Osteocyte (in vitro differentiated cells): ENCODE data around the gene EBF4. TPM values are rescaled to one million over a fixed set of nuclear protein-coding genes. Genes with fewer than 3 reads are reported as not detected.
A peak's percentile ranks its signal among the peaks of the same experiment; 100 is the strongest.

Experiments used
- DNase-seq: peaks from one replicate; pipeline ENCODE4 v3.0.0; 2021; ENCODE audit warnings: mixed read lengths; ENCODE audit not compliant: unreplicated experiment; ENCODE audit errors: extremely low spot score
- H3K27ac Mint-ChIP-seq: one replicate; pipeline ENCODE4 v1.8.0; 2021; ENCODE audit warnings: mild to moderate bottlenecking, mixed read lengths; ENCODE audit not compliant: unreplicated experiment
- H3K27me3 Mint-ChIP-seq: one replicate; pipeline ENCODE4 v1.8.0; 2021; ENCODE audit warnings: mixed read lengths; ENCODE audit not compliant: unreplicated experiment
- H3K36me3 Mint-ChIP-seq: one replicate; pipeline ENCODE4 v1.8.0; 2021; ENCODE audit warnings: mixed read lengths; ENCODE audit not compliant: unreplicated experiment
- H3K4me1 Mint-ChIP-seq: one replicate; pipeline ENCODE4 v1.8.0; 2021; ENCODE audit warnings: mixed read lengths; ENCODE audit not compliant: unreplicated experiment
- H3K4me3 Mint-ChIP-seq: one replicate; pipeline ENCODE4 v1.8.0; 2021; ENCODE audit warnings: mild to moderate bottlenecking, moderate library complexity, mixed read lengths; ENCODE audit not compliant: unreplicated experiment
- H3K9me3 Mint-ChIP-seq: one replicate; pipeline ENCODE4 v1.8.0; 2021; ENCODE audit warnings: mixed read lengths; ENCODE audit not compliant: unreplicated experiment
- CTCF ChIP-seq: fragments of 200-600 bp; sonication (generic); IDR thresholded peaks from 2 replicates; pipeline ENCODE4 v1.5.0; 2021; ENCODE audit warnings: antibody characterized with exemption, mild to moderate bottlenecking, moderate library complexity
- total RNA-seq: library from RNA; stranded (reverse); gene quantifications from 2 replicates; pipeline ENCODE4 v1.2.1, GENCODE V29; 2021

Gene EBF4
- total RNA-seq, 1 donor from 2014 or later = 12.8 TPM

DNA sequence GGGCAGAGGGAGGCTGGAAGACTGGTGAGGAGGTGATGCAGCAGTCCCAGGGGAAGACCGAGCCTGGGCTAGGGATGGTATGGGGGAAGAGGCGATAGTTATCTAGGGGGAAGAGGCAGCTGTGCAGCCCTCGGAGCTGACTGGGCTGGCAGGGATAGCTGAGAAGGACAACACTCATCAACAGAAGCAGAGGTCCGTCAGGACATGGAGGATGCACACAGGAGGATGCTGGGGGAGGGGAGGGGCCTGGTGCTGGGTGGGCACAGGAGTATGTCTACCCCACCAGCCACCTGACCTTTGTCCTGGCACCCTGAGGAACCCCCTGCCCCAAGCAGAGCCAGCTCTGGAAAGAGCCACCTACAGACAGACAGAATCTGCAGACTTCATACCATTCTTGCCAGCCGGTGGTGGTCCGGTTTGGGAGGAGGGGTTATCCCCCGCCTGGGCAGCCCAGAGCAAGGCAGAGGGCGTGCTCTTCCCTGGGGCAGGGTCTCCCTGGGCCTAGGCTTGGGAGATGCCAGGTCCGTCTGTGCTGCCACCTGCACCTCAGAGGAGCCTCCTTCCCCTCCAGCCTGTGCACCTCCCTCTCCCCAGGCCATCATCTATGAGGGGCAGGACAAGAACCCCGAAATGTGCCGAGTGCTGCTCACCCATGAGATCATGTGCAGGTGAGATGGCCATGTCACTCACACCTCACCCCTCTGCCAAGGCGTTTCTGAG lies 14.9 kb downstream of the EBF4 start:
- peaks cover 26% of the 10 kb centered on the region for H3K27me3 Mint-ChIP-seq
- no peak for TF ChIP-seq CTCF
- no peak for DNase-seq
- no peak overlapping the region for H3K4me3 Mint-ChIP-seq
- H3K4me1 Mint-ChIP-seq = peaks cover 6% of the 10 kb centered on the region
- H3K36me3 Mint-ChIP-seq = no peaks in the 10 kb centered on the region
- H3K27ac Mint-ChIP-seq = no peak overlapping the region
- H3K9me3 Mint-ChIP-seq = no peaks in the 10 kb centered on the region

DNA sequence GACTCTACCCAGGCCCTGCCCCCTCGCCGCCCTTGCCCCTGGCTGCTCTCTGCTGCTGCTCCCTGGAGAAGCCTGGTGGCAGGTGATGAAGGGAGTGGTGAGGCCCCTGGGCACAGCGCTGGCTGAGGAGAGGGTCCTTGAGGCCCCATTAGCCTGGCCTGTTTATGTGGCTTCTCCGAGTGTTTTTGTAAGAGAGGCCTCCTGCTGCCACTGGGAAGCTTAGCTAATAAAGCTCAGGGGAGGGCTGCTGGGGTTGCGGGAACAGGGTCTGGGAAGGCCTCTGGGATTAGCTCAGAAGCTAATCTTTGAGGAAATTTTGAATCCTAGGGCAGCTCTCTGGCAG lies 15.5 kb downstream of the EBF4 start:
- no peak for DNase-seq
- H3K4me3 Mint-ChIP-seq = no peak overlapping the region
- H3K27ac Mint-ChIP-seq = no peak overlapping the region
- H3K4me1 Mint-ChIP-seq = peaks cover 6% of the 10 kb centered on the region
- H3K9me3 Mint-ChIP-seq = no peaks in the 10 kb centered on the region
- no peaks in the 10 kb centered on the region for H3K36me3 Mint-ChIP-seq
- TF ChIP-seq CTCF = no peak
- H3K27me3 Mint-ChIP-seq = peaks cover 26% of the 10 kb centered on the region

- no peak overlapping the region for H3K4me3 Mint-ChIP-seq
- H3K4me1 Mint-ChIP-seq = peaks cover 6% of the 10 kb centered on the region
- no peak for DNase-seq
- no peak overlapping the region for H3K27ac Mint-ChIP-seq
- no peaks in the 10 kb centered on the region for H3K9me3 Mint-ChIP-seq
- TF ChIP-seq CTCF = no peak
- peaks cover 24% of the 10 kb centered on the region for H3K27me3 Mint-ChIP-seq
- no peaks in the 10 kb centered on the region for H3K36me3 Mint-ChIP-seq
These were observed 16.1 kb downstream of the EBF4 start for GRCh38 chr20:2708665-2709064.

GRCh38 chr20:2709205-2709981 lies 16.8 kb downstream of the EBF4 start:
- TF ChIP-seq CTCF = no peak
- Mint-ChIP-seq H3K27ac (no peak overlapping the region), H3K4me1 (peaks cover 6% of the 10 kb centered on the region), H3K36me3 (no peaks in the 10 kb centered on the region), H3K9me3 (no peaks in the 10 kb centered on the region), H3K4me3 (no peak overlapping the region), H3K27me3 (peaks cover 19% of the 10 kb centered on the region)
- DNase-seq = peak; percentile 75

GRCh38 chr20:2713285-2713684 lies 20.7 kb downstream of the EBF4 start:
- Mint-ChIP-seq H3K4me1 (no peaks in the 10 kb centered on the region), H3K4me3 (no peak overlapping the region), H3K27me3 (peaks cover 14% of the 10 kb centered on the region), H3K36me3 (no peaks in the 10 kb centered on the region), H3K9me3 (peaks cover 10% of the 10 kb centered on the region), H3K27ac (no peak overlapping the region)
- DNase-seq = peak; percentile 19
- no peak for TF ChIP-seq CTCF
